AG09309 (cell line): ENCODE results near the gene SDK2.

Source experiments
- DNase-seq: peaks from one replicate; pipeline ENCODE4 v3.0.0-alpha.2; 2010; ENCODE audit warnings: low read depth
- H3K4me3 ChIP-seq: 2 replicates; pipeline ENCODE4 v1.5.1; 2011; ENCODE audit warnings: mild to moderate bottlenecking, low read depth, low read length, moderate library complexity; ENCODE audit not compliant: control insufficient read depth
- CTCF ChIP-seq: IDR thresholded peaks from 2 replicates; pipeline ENCODE4 v1.5.1; 2011; ENCODE audit warnings: mild to moderate bottlenecking, low read depth, low read length, inconsistent platforms; ENCODE audit not compliant: insufficient read depth, control insufficient read depth; ENCODE audit errors: missing control alignments

SDK2 gene

DNA sequence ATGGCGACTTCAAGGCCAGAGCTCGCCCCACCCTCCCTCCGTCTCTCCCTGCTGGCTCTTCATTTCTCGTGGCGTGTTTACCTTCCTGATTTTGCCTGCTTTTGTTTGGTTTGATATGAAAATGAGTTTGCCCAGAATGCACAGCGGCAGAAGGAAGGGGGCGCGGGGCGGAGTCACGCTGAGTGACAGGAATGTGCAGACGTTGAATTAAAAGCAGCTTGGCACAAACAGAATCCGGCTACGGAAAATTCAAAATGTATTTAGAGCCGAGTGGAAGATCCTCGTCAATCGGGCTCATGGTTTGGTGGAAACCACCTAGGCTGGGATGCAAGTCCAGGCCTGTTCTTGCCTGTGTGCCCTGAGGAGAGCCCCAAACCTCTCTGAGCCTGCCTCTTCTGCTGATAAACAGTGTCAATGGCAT, 102.7 kb downstream of the SDK2 start:
- H3K4me3 ChIP-seq = no peak overlapping the region
- no peak for DNase-seq
- TF ChIP-seq CTCF = no peak

DNA sequence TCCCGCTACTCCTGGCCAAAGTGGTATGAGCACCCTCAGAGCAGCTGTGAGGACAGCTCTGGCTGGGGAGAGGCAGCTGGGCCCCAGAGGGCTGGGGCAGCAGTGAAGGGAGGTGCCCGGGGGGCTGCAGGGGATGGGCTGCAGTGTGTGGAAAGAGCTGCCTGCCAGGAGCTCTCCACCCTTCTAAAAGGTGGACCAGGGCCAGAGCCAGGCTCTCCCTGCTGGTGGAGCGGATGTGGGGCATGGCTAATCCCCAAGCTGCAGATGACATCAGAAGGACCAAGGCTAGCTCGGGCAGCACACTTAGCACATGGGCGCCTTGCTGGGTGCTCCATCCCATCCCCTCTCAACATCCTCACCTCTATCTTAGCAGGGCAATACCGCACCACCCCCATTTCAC, 103.1 kb downstream of the SDK2 start:
- H3K4me3 ChIP-seq = no peak overlapping the region
- DNase-seq = no peak
- no peak for TF ChIP-seq CTCF

DNA sequence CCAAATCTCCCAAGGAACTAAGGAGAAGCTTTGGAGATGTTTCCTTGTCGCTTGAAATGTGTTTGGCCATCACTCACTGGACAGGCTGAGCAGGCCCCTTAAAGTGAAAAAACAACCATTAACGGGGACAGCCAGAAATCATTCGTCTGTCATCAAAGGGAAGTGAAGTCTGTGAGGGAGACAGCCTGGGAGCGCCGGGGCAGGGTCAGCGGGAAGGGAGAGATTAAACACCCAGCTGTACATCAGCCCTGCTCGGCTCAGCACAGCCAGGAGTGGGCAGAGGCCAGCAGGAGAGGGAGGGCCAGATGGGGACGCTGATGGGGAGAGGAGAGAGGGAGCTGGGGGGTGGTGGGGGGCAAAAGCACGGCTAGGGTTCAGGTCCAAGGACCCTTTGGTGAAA, 105.1 kb downstream of the SDK2 start:
- no peak for TF ChIP-seq CTCF
- H3K4me3 ChIP-seq = no peak overlapping the region
- DNase-seq = no peak

- H3K4me3 ChIP-seq = no peak overlapping the region
- no peak for DNase-seq
- no peak for TF ChIP-seq CTCF
Measured at GRCh38 chr17:73538445-73538844, 105.8 kb downstream of the SDK2 start.

DNA sequence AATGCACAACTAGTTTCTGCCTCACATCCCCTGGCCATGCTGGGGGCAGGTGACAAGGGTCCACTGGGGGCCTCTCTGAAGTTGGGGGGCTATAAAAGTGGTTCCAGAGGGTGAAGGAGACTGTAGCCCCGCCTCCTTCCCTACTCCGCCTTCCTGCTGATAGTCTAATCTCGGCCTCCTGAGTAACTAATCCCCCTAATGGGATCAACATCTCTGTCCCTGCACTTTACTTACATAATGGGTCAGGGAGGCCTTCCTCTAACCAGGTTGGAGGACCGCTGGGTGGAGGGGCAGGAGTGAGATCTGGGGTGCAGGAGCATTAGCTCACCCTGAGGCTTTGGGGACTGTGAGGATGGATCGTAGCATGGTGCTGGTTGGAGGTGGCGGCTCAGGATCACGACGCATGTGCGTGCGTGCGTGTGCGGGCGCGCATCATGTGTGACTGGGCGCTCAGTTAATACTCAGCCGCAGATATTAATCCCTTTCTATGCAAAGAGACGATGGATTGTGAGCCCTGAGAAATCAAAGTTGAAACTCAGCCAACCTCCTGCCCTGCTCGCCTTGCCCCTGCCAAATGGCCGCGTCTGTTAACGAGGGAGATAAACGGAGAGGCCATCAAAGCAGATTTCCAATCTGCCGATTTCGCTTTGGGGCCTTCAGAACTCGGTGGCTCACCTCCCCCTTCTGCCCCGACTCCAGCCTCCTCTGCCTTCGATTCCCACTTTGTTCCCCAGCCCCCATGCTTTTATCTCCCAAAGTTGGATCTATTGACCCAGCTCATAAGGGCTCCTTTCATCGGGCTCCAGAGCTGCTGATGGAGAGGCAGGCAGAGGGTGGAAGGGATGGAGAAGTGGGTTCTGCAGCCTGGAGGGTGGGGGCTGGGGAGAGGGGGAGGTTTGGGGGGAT, 107.3 kb downstream of the SDK2 start:
- H3K4me3 ChIP-seq = no peak overlapping the region
- no peak for DNase-seq
- TF ChIP-seq CTCF = no peak

GRCh38 chr17:73535746-73536145, 108.5 kb downstream of the SDK2 start:
- no peak for DNase-seq
- no peak overlapping the region for H3K4me3 ChIP-seq
- TF ChIP-seq CTCF = no peak
